ENCODE results near the gene CAPN5. TPM values are rescaled to one million over a fixed set of nuclear protein-coding genes. Genes with fewer than 3 reads are reported as not detected.
A peak's percentile ranks its signal among the peaks of the same experiment; 100 is the strongest.

The CAPN5 gene
- polyA plus RNA-seq, 4 donors: 22.6 to 31.9 (median 27.0) TPM

DNA sequence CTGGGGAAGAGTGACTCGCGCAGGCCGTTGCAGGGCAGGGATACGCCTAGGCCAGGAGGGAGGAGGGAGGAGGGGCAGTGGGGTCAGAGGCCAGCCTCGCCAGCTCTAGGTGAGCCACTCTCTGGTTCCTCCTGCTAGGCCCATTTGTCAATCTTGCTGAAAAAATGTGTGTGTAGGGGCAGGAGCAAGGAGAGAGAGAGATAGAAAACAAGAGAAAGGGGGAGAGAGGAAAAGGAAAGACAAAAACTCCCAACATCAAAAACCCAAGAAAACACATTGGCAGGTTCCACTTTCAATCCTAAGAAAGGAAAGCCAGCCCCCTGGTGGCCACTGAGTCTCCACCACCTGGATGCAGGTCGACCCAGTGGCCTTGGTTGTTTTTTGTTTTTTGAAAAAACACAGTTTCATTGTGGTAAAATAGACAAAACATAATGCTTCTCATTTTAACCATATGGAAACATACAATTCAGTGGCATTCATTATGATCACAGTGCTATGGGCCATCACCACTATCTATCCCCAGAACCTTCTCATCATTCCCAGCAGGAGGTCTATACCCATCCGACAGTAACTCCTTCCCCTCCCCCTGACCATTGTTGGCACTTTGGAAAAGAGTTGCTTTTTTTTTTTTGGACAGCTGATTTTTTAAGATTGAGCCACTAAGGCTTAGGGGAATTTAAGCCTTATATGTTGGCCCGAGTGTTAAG is 46.8 kb downstream of the CAPN5 start:
- no peak for DNase-seq (ENCODE audit: low read depth in 4 of 4, low spot score in 3 of 4)

GRCh38 chr11:77114089-77114463 is 47.3 kb downstream of the CAPN5 start:
- no peak for DNase-seq (ENCODE audit: low read depth in 4 of 4, low spot score in 3 of 4)

DNA sequence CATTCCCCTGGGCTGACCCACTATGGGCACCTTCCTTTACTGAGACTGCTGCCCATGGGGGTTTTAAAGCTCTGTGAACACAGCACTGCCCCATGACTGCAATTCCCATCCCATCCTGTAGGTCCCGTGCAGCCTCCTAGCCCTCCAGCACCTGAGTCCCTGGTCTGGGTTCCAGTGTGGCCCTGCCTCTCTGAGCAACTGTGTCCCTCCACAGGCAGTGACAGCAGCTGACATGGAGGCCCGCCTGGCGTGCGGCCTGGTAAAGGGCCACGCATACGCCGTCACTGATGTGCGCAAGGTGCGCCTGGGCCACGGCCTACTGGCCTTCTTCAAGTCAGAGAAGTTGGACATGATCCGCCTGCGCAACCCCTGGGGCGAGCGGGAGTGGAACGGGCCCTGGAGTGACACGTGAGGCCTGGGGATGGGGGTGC is 48.4 kb downstream of the CAPN5 start:
- DNase-seq (ENCODE audit: low read depth in 4 of 4, low spot score in 3 of 4): no peak

- DNase-seq (ENCODE audit: low read depth in 4 of 4, low spot score in 3 of 4): no peak
Observed at GRCh38 chr11:77115956-77116355, 49.2 kb downstream of the CAPN5 start.

- DNase-seq (ENCODE audit: low read depth in 4 of 4, low spot score in 3 of 4): no peak
Observed at GRCh38 chr11:77117492-77117891, 50.7 kb downstream of the CAPN5 start.

DNA sequence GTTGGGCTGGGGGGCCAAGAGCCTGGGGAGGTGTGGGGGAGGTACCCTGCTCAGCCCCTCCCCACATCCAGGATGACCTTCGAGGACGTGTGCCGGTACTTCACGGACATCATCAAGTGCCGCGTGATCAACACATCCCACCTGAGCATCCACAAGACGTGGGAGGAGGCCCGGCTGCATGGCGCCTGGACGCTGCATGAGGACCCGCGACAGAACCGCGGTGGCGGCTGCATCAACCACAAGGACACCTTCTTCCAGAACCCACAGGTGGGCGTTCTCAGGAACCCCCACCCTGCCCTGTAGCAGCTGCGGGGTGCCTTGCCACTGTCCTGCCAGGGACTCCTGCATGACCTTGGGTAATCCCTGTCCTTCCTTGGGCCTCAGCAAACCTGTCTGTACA is 51.3 kb downstream of the CAPN5 start:
- DNase-seq (ENCODE audit: low read depth in 4 of 4, low spot score in 3 of 4): no peak

DNA sequence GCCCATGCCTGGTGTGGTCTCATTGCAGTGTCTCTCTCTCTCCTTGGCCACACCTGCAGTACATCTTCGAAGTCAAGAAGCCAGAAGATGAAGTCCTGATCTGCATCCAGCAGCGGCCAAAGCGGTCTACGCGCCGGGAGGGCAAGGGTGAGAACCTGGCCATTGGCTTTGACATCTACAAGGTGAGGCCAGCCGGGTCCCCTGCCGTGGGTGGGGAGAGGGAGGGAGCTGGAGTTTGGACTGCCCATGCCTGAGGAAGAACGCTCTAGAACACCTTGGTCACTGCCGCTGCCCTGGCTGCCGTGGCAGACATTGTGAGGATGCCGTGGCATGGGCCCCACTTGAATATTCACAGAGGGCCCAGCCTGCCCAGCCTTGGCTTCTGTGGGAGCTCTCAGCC is 52.2 kb downstream of the CAPN5 start:
- DNase-seq (ENCODE audit: low read depth in 4 of 4, low spot score in 3 of 4): no peak

DNA sequence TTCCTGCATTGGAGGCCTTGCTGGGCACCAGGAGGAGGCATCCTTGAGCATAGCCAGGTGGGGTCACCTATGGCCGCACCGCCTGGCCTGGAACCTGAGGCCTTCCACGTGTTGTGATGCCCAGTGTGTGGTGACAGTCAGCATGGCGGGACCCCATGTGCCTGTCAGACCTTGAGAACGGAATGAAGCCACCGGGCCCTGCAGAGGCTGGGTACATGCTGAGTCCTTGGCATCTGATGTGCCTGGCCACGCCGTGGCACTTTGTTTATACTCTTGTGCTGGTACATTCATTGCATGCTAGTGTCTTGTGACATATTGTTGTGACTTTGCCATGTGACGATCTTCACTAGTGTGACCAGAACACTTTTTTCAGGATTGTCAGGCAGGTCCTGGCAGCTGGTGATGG is 52.8 kb downstream of the CAPN5 start:
- DNase-seq (ENCODE audit: low read depth in 4 of 4, low spot score in 3 of 4): no peak

DNA sequence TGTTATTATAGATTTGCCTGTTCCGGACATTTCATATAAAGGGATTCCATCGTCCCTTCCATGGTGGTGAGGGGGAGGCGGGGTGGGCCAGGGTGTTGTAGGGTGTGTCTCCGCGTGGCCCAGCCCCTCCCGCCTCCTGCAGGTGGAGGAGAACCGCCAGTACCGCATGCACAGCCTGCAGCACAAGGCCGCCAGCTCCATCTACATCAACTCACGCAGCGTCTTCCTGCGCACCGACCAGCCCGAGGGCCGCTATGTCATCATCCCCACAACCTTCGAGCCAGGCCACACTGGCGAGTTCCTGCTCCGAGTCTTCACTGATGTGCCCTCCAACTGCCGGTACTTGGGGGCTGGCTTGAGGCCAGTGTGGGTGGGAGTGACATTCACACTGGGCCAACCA is 53.8 kb downstream of the CAPN5 start:
- no peak for DNase-seq (ENCODE audit: low read depth in 4 of 4, low spot score in 3 of 4)

GRCh38 chr11:77121096-77121640 is 54.4 kb downstream of the CAPN5 start:
- no peak for DNase-seq (ENCODE audit: low read depth in 4 of 4, low spot score in 3 of 4)

DNA sequence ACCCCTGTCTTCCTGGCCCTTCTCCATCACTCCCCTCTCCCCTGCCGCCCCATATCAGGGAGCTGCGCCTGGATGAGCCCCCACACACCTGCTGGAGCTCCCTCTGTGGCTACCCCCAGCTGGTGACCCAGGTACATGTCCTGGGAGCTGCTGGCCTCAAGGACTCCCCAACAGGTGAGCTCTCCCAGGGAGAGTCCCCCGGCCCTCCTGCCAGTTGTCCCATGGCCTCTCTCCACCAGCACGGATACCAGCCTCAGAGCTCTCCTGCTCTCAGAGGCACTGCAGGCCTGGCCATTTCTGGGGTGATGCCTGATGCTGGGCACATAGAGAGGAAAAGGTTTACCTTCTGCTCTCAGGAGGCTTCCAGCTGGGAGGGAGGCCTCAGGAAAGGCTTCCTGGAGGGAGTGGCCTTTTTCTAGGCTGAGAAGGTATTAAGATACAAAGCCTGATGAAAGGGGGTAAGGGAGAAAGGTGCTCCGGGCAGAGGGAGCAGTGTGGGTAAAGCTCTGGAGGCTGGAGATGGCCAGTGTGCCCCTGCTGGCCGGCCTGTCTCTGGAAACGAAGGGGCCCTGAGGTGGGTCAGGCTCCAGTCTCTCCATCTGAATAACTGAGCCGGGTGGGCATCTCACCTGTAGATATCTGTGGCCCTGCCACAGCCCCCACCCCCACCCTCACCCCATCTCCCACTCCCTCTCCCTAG is 55.3 kb downstream of the CAPN5 start:
- no peak for DNase-seq (ENCODE audit: low read depth in 4 of 4, low spot score in 3 of 4)

GRCh38 chr11:77122576-77123212 is 55.9 kb downstream of the CAPN5 start:
- DNase-seq (ENCODE audit: low read depth in 4 of 4, low spot score in 3 of 4): no peak

DNA sequence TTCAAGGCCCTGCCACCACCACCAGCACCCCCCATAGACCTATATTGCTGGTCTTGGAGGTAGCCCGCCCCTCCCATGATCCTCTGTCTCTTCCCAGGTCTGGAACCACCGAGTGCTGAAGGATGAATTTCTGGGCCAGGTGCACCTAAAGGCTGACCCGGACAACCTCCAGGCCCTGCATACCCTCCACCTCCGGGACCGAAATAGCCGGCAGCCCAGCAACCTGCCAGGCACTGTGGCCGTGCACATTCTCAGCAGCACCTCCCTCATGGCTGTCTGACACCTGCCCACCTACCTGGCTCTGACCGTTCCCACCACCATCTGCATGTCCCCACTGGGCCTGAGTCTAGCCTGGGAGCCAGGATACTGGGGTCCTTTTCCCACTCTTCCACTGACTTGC is 56.8 kb downstream of the CAPN5 start:
- DNase-seq (ENCODE audit: low read depth in 4 of 4, low spot score in 3 of 4): no peak

GRCh38 chr11:77124041-77124440 is 57.3 kb downstream of the CAPN5 start:
- no peak for DNase-seq (ENCODE audit: low read depth in 4 of 4, low spot score in 3 of 4)

GRCh38 chr11:77124488-77124887 is 57.7 kb downstream of the CAPN5 start:
- no peak for DNase-seq (ENCODE audit: low read depth in 4 of 4, low spot score in 3 of 4)

DNA sequence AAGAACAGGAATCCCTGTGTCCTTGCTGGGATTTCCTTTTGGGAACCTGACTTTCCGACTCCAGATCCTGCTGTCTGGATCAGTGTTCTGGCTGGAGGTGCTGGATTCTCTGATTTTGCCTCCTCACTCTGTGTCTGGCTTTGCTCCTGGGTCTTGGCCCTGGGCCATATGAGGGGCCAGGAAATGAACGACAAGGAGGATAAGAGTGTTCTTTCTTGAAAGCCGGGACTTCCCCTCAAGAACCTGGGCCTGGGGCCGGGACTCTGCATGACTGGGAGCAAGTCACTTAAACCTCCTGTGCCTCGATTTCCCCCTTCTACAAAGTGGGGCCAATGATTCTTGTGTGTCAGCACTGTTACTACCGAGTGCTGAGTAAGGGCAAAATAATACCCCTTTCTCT is 58.4 kb downstream of the CAPN5 start:
- no peak for DNase-seq (ENCODE audit: low read depth in 4 of 4, low spot score in 3 of 4)

- no peak for DNase-seq (ENCODE audit: low read depth in 4 of 4, low spot score in 3 of 4)
Observed at GRCh38 chr11:77125695-77126094, 58.9 kb downstream of the CAPN5 start.

DNA sequence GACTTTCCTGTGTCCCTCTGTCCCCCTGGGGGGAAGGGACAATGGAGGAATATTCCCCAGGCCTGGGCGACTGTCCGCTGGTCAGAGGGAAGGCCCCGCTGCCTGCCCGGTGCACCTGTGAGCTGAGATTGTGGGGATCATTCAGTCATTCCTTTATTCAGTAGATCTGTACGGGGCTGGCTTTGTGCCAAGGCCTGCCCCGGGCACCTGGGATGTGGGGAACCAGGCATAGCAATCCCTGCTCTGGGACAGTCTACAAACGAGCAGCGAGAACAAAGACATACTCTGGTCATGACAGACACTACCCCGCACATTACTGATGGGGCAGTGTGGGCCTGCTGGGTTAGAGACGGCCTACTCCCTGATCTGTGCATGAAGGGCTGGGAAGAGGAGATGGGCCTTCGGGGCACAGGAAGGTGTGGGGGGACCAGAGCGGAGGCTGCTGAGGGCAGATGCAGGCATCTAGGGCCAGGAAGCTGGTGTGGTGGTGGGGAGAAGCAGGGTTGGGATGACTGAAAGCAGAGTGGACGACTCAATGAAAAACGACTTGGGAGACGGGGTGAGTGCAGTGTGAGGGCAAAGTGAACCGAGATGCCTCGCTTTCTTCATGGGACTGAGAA is 59.5 kb downstream of the CAPN5 start:
- DNase-seq (ENCODE audit: low read depth in 4 of 4, low spot score in 3 of 4): no peak

- no peak for DNase-seq (ENCODE audit: low read depth in 4 of 4, low spot score in 3 of 4)
Observed at GRCh38 chr11:77126861-77127234, 60.1 kb downstream of the CAPN5 start.

- peak in 1 of 4 donors; percentile 70 for DNase-seq (ENCODE audit: low read depth in 4 of 4, low spot score in 3 of 4)
Observed at GRCh38 chr11:77127235-77127911, 60.6 kb downstream of the CAPN5 start.
